HEK293 (cell line): ENCODE data around the gene PLCL2.

Experiments
- CTCF ChIA-PET: fragments of 350-600 bp; formaldehyde crosslinking; extraction: SDS; loops from one replicate; lab custom pipeline; 2021; ENCODE audit warnings: antibody characterized with exemption; lab: Yijun Ruan, JAX
- POLR2A ChIA-PET: fragments of 300-600 bp; formaldehyde crosslinking; extraction: SDS; loops from one replicate; lab custom pipeline; 2020; ENCODE audit warnings: antibody characterized with exemption, inconsistent platforms; lab: Yijun Ruan, JAX
- H3K27ac ChIP-seq: fragments of 200-500 bp; sonication (Bioruptor generic); 2 replicates; pipeline ENCODE4 v1.5.1; 2014; ENCODE audit warnings: low read depth, low read length, control low read depth, inconsistent platforms; ENCODE audit errors: extremely low read depth
- H3K36me3 ChIP-seq, 2 experiments: fragments of 200-500 bp in 1 of 2; sonication (Bioruptor generic) in 1 of 2; 1 replicate in 1 of 2; 2 replicates in 1 of 2; pipeline ENCODE4 v1.5.1; 2014 to 2017; ENCODE audit warnings: inconsistent platforms in 2 of 2, low read length in 2 of 2; ENCODE audit not compliant: control insufficient read depth in 2 of 2, insufficient read depth in 1 of 2
- H3K4me1 ChIP-seq: fragments of 200-500 bp; sonication (Bioruptor generic); 2 replicates; pipeline ENCODE4 v1.5.1; 2014; ENCODE audit warnings: mild to moderate bottlenecking, low read length, inconsistent platforms; ENCODE audit not compliant: control insufficient read depth, insufficient read depth
- H3K4me3 ChIP-seq: 2 replicates; pipeline ENCODE4 v1.5.1; 2011; ENCODE audit warnings: low read depth, mild to moderate bottlenecking, control low read depth, low read length, moderate library complexity
- H3K9me3 ChIP-seq: fragments of 200-500 bp; sonication (Bioruptor generic); 2 replicates; pipeline ENCODE4 v1.5.1; 2014; ENCODE audit warnings: low read depth, low read length, inconsistent platforms; ENCODE audit not compliant: control insufficient read depth, insufficient read depth
- BCL11A ChIP-seq: fragments of 450-650 bp; formaldehyde crosslinking; IDR thresholded peaks from 2 replicates; pipeline ENCODE4 v1.5.1; 2016; ENCODE audit warnings: low read depth, missing biosample characterization, missing genetic modification characterization
- CTCF ChIP-seq: fragments of 450-650 bp; formaldehyde crosslinking; IDR thresholded peaks from 2 replicates; pipeline ENCODE4 v1.5.1; 2016; ENCODE audit warnings: missing biosample characterization, missing genetic modification characterization
- HOXD13 ChIP-seq: sonication (generic); formaldehyde crosslinking; IDR thresholded peaks from 2 replicates; pipeline ENCODE4 v1.8.0; 2022; ENCODE audit warnings: missing genetic modification reagents, borderline replicate concordance
- PRDM1 ChIP-seq: fragments of 450-650 bp; formaldehyde crosslinking; IDR thresholded peaks from 2 replicates; pipeline ENCODE4; 2016; ENCODE audit warnings: missing biosample characterization, missing genetic modification characterization
- SP7 ChIP-seq: fragments of 450-650 bp; formaldehyde crosslinking; IDR thresholded peaks from 2 replicates; pipeline ENCODE4 v1.5.1; 2016; ENCODE audit warnings: missing biosample characterization, missing genetic modification characterization
- WT1 ChIP-seq: fragments of 450-650 bp; formaldehyde crosslinking; IDR thresholded peaks from 2 replicates; pipeline ENCODE4 v1.5.1; 2016; ENCODE audit warnings: missing biosample characterization, missing genetic modification characterization
- ZFP69B ChIP-seq: fragments of 450-650 bp; formaldehyde crosslinking; IDR thresholded peaks from 2 replicates; pipeline ENCODE4 v1.5.1; 2016; ENCODE audit warnings: missing biosample characterization, missing genetic modification characterization
- ZNF112 ChIP-seq: fragments of 450-650 bp; formaldehyde crosslinking; IDR thresholded peaks from 2 replicates; pipeline ENCODE4 v1.5.0; 2017; ENCODE audit warnings: missing biosample characterization, missing genetic modification characterization
- ZNF2 ChIP-seq: fragments of 450-650 bp; formaldehyde crosslinking; IDR thresholded peaks from 2 replicates; pipeline ENCODE4 v1.5.1; 2016; ENCODE audit warnings: missing biosample characterization, missing genetic modification characterization
- ZNF211 ChIP-seq: fragments of 450-650 bp; formaldehyde crosslinking; IDR thresholded peaks from 2 replicates; pipeline ENCODE4 v1.5.1; 2016; ENCODE audit warnings: low read depth, missing biosample characterization, missing genetic modification characterization
- ZNF292 ChIP-seq: fragments of 450-650 bp; formaldehyde crosslinking; IDR thresholded peaks from 2 replicates; pipeline ENCODE4 v1.5.1; 2016; ENCODE audit warnings: low read depth, missing biosample characterization, missing genetic modification characterization, borderline replicate concordance
- ZNF391 ChIP-seq: fragments of 450-650 bp; formaldehyde crosslinking; IDR thresholded peaks from 2 replicates; pipeline ENCODE4 v1.5.1; 2016; ENCODE audit warnings: low read depth, missing biosample characterization, missing genetic modification characterization, borderline replicate concordance
- ZNF426 ChIP-seq: fragments of 450-650 bp; formaldehyde crosslinking; IDR thresholded peaks from 2 replicates; pipeline ENCODE4 v1.5.1; 2017; ENCODE audit warnings: missing biosample characterization, missing genetic modification characterization, mild to moderate bottlenecking, inconsistent platforms, moderate library complexity
- ZNF433 ChIP-seq: fragments of 450-650 bp; formaldehyde crosslinking; IDR thresholded peaks from 2 replicates; pipeline ENCODE4 v1.5.1; 2016; ENCODE audit warnings: missing biosample characterization, missing genetic modification characterization, low read depth
- ZNF473 ChIP-seq: fragments of 450-650 bp; formaldehyde crosslinking; IDR thresholded peaks from 2 replicates; pipeline ENCODE4 v1.5.1; 2017; ENCODE audit warnings: missing biosample characterization, missing genetic modification characterization
- ZNF521 ChIP-seq: fragments of 450-650 bp; formaldehyde crosslinking; IDR thresholded peaks from 2 replicates; pipeline ENCODE4 v1.5.1; 2017; ENCODE audit warnings: missing biosample characterization, mild to moderate bottlenecking, missing genetic modification characterization
- ZNF660 ChIP-seq: fragments of 450-650 bp; IDR thresholded peaks from 2 replicates; pipeline ENCODE4 v1.5.1; 2018; ENCODE audit warnings: missing biosample characterization, mild to moderate bottlenecking, missing genetic modification characterization
- ZNF777 ChIP-seq: fragments of 450-650 bp; formaldehyde crosslinking; IDR thresholded peaks from 2 replicates; pipeline ENCODE4 v1.5.1; 2017; ENCODE audit warnings: missing biosample characterization, missing genetic modification characterization, borderline replicate concordance
- ZSCAN18 ChIP-seq: fragments of 450-650 bp; formaldehyde crosslinking; IDR thresholded peaks from 2 replicates; pipeline ENCODE4 v1.5.1; 2016; ENCODE audit warnings: missing biosample characterization, missing genetic modification characterization
- TF ChIP-seq, protein P1 (sequence below): fragments of 450-650 bp; formaldehyde crosslinking; IDR thresholded peaks from 2 replicates; pipeline ENCODE4 v1.5.1; 2017; ENCODE audit warnings: missing biosample characterization, missing genetic modification characterization
- TF ChIP-seq, protein P2 (sequence below): fragments of 450-650 bp; formaldehyde crosslinking; IDR thresholded peaks from 2 replicates; pipeline ENCODE4 v1.5.1; 2016; ENCODE audit warnings: missing biosample characterization, missing genetic modification characterization
- TF ChIP-seq, protein P3 (sequence below): fragments of 450-650 bp; formaldehyde crosslinking; IDR thresholded peaks from 2 replicates; pipeline ENCODE4 v1.5.1; 2016; ENCODE audit warnings: missing biosample characterization, missing genetic modification characterization, borderline replicate concordance

PLCL2 gene

GRCh38 chr3:17050506-17050905 is 165.8 kb downstream of the PLCL2 start:
- Histone ChIP-seq H3K4me1 (no peaks in the 10 kb centered on the region), H3K9me3 (no peaks in the 10 kb centered on the region; the same call in 1 of the 2 replicates), H3K27ac (no peak overlapping the region), H3K4me3 (no peak overlapping the region), H3K36me3 (no peaks in the 10 kb centered on the region)
- no peak for TF ChIP-seq WT1
- TF ChIP-seq, protein P1, sequence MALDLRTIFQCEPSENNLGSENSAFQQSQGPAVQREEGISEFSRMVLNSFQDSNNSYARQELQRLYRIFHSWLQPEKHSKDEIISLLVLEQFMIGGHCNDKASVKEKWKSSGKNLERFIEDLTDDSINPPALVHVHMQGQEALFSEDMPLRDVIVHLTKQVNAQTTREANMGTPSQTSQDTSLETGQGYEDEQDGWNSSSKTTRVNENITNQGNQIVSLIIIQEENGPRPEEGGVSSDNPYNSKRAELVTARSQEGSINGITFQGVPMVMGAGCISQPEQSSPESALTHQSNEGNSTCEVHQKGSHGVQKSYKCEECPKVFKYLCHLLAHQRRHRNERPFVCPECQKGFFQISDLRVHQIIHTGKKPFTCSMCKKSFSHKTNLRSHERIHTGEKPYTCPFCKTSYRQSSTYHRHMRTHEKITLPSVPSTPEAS (tag by site-specific recombination) = no peak
- no peak for TF ChIP-seq PRDM1
- no peak for TF ChIP-seq ZNF521 (tag by site-specific recombination)
- TF ChIP-seq ZNF777 = no peak
- no peak for TF ChIP-seq ZNF211 (tag by site-specific recombination)
- ChIA-PET CTCF (interaction anchor here (1.9 kb wide), 1 partner anchor 18 kb away, joined by 4 read pairs; no protein-coding TSS in a partner anchor), POLR2A (no interaction called here)

DNA sequence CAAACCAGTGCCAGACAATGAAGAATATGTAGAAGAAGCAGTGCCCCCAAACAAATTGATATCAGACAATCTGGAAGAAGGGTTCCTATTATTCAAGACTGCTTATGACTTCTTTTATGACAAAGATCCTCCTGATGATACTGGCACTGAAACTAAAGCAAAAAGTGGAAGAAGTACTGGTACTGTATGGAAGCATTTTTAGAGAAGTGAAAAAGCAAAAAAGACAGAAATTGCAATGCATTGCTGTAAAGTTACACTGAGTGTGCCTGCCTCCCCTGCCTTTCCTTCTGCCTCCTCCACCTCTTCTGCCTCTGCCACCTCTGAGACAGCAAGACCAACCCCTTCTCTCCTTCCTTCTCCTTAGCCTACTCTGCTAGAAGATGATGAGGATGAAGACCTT is 167.6 kb downstream of the PLCL2 start:
- CTCF ChIA-PET = no interaction called here
- no peaks in the 10 kb centered on the region for H3K36me3 ChIP-seq
- no peaks in the 10 kb centered on the region; the same call in 1 of the 2 replicates for H3K9me3 ChIP-seq
- no peak overlapping the region for H3K27ac ChIP-seq
- POLR2A ChIA-PET = no interaction called here
- H3K4me1 ChIP-seq = no peaks in the 10 kb centered on the region
- H3K4me3 ChIP-seq = no peak overlapping the region
- TF ChIP-seq HOXD13 (CRISPR knock-in tag) = no peak
- TF ChIP-seq, protein P2, sequence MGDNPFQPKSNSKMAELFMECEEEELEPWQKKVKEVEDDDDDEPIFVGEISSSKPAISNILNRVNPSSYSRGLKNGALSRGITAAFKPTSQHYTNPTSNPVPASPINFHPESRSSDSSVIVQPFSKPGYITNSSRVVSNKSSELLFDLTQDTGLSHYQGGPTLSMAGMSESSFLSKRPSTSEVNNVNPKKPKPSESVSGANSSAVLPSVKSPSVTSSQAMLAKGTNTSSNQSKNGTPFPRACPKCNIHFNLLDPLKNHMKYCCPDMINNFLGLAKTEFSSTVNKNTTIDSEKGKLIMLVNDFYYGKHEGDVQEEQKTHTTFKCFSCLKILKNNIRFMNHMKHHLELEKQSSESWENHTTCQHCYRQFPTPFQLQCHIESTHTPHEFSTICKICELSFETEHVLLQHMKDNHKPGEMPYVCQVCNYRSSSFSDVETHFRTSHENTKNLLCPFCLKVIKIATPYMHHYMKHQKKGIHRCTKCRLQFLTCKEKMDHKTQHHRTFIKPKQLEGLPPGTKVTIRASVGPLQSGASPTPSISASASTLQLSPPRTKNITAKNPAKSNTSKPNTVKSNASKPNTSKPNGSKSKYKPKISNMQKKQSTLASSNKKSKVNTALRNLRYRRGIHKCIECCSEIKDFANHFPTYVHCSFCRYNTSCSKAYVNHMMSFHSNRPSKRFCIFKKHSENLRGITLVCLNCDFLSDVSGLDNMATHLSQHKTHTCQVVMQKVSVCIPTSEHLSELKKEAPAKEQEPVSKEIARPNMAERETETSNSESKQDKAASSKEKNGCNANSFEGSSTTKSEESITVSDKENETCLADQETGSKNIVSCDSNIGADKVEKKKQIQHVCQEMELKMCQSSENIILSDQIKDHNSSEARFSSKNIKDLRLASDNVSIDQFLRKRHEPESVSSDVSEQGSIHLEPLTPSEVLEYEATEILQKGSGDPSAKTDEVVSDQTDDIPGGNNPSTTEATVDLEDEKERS (tag by site-specific recombination) = no peak
- no peak for TF ChIP-seq ZFP69B (tag by site-specific recombination)
- no peak for TF ChIP-seq CTCF
- TF ChIP-seq ZNF391 = no peak
- TF ChIP-seq ZNF660 (tag by site-specific recombination) = no peak
- TF ChIP-seq, protein P3, sequence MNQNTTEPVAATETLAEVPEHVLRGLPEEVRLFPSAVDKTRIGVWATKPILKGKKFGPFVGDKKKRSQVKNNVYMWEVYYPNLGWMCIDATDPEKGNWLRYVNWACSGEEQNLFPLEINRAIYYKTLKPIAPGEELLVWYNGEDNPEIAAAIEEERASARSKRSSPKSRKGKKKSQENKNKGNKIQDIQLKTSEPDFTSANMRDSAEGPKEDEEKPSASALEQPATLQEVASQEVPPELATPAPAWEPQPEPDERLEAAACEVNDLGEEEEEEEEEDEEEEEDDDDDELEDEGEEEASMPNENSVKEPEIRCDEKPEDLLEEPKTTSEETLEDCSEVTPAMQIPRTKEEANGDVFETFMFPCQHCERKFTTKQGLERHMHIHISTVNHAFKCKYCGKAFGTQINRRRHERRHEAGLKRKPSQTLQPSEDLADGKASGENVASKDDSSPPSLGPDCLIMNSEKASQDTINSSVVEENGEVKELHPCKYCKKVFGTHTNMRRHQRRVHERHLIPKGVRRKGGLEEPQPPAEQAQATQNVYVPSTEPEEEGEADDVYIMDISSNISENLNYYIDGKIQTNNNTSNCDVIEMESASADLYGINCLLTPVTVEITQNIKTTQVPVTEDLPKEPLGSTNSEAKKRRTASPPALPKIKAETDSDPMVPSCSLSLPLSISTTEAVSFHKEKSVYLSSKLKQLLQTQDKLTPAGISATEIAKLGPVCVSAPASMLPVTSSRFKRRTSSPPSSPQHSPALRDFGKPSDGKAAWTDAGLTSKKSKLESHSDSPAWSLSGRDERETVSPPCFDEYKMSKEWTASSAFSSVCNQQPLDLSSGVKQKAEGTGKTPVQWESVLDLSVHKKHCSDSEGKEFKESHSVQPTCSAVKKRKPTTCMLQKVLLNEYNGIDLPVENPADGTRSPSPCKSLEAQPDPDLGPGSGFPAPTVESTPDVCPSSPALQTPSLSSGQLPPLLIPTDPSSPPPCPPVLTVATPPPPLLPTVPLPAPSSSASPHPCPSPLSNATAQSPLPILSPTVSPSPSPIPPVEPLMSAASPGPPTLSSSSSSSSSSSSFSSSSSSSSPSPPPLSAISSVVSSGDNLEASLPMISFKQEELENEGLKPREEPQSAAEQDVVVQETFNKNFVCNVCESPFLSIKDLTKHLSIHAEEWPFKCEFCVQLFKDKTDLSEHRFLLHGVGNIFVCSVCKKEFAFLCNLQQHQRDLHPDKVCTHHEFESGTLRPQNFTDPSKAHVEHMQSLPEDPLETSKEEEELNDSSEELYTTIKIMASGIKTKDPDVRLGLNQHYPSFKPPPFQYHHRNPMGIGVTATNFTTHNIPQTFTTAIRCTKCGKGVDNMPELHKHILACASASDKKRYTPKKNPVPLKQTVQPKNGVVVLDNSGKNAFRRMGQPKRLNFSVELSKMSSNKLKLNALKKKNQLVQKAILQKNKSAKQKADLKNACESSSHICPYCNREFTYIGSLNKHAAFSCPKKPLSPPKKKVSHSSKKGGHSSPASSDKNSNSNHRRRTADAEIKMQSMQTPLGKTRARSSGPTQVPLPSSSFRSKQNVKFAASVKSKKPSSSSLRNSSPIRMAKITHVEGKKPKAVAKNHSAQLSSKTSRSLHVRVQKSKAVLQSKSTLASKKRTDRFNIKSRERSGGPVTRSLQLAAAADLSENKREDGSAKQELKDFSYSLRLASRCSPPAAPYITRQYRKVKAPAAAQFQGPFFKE = no peak
- TF ChIP-seq ZNF433 (tag by site-specific recombination) = no peak
- no peak for TF ChIP-seq BCL11A (tag by site-specific recombination)
- TF ChIP-seq ZNF473 (tag by site-specific recombination) = no peak
- TF ChIP-seq ZNF292 (tag by site-specific recombination) = no peak
- TF ChIP-seq ZNF426 = no peak
- TF ChIP-seq SP7 (tag by site-specific recombination) = no peak
- TF ChIP-seq ZSCAN18 (tag by site-specific recombination) = no peak
- no peak for TF ChIP-seq ZNF2
- no peak for TF ChIP-seq ZNF112 (tag by site-specific recombination)
